ENCODE measurements around the gene CNTNAP4. TPM values are rescaled to one million over a fixed set of nuclear protein-coding genes. Genes with fewer than 3 reads are reported as not detected.

Gene CNTNAP4
- total RNA-seq, 1 experiment from 2014 or later: not detected

- TF ChIP-seq ATF3 (CRISPR knock-in tag; conservative IDR thresholded peaks at IDR 0.05) (no peak), ZNF263 (CRISPR knock-in tag; IDR thresholded peaks at IDR 0.05; ENCODE audit: low read depth) (no peak), USF2 (CRISPR knock-in tag; IDR thresholded peaks at IDR 0.05) (no peak), ERG (CRISPR knock-in tag; IDR thresholded peaks at IDR 0.05) (no peak), AFF4 (CRISPR knock-in tag; IDR thresholded peaks at IDR 0.05; ENCODE audit: borderline replicate concordance) (no peak), STAT6 (CRISPR knock-in tag; conservative IDR thresholded peaks at IDR 0.05; ENCODE audit: low read depth) (no peak), ZMAT4 (CRISPR knock-in tag; IDR thresholded peaks at IDR 0.05) (no peak), IRF1 (CRISPR knock-in tag; IDR thresholded peaks at IDR 0.05) (no peak), ZNF317 (CRISPR knock-in tag; IDR thresholded peaks at IDR 0.05; ENCODE audit: borderline replicate concordance, low read depth) (no peak), ZNF232 (CRISPR knock-in tag; IDR thresholded peaks at IDR 0.05) (no peak), ZNF138 (CRISPR knock-in tag; conservative IDR thresholded peaks at IDR 0.05) (no peak), AR (CRISPR knock-in tag; IDR thresholded peaks at IDR 0.05) (no peak), FOXP4 (CRISPR knock-in tag; IDR thresholded peaks at IDR 0.05) (no peak), EMX1 (CRISPR knock-in tag; IDR thresholded peaks at IDR 0.05) (no peak)
- no peak overlapping the region for H3K27ac Mint-ChIP-seq
- DNase-seq (ENCODE audit: low spot score) (no peak), ATAC-seq (no peak)
- H3K4me3 Mint-ChIP-seq: no peak overlapping the region
- H3K9me3 Mint-ChIP-seq: peaks cover 83% of the 10 kb centered on the region
- ChIA-PET CTCF (no interaction called here), POLR2A (no interaction called here)
- H3K4me1 Mint-ChIP-seq: peaks cover 4% of the 10 kb centered on the region; the same call in 1 of the 2 replicates
- peaks cover 47% of the 10 kb centered on the region for H3K36me3 Mint-ChIP-seq
- H3K27me3 Mint-ChIP-seq (ENCODE audit: low read depth): peaks cover 7% of the 10 kb centered on the region
Observed at GRCh38 chr16:76336112-76336511, 58.9 kb downstream of the CNTNAP4 start.

Measured in WTC11 (cell line).